Neuronal stem cell (in vitro differentiated cells): ENCODE measurements around the gene AFG1L.

Experiments used
- DNase-seq: peaks from one replicate; pipeline ENCODE4 v3.0.0-alpha.2; 2013; ENCODE audit warnings: low spot score
- H2AFZ ChIP-seq: one replicate; pipeline ENCODE4 v1.6.1; 2013; ENCODE audit warnings: mild to moderate bottlenecking, low read length, inconsistent platforms
- H2AK5ac ChIP-seq: 2 replicates; pipeline ENCODE4 v1.6.1; 2013; ENCODE audit warnings: low read depth, mild to moderate bottlenecking, inconsistent platforms, low read length, moderate library complexity, mixed read lengths
- H2BK120ac ChIP-seq: 2 replicates; pipeline ENCODE4 v1.6.1; 2013; ENCODE audit warnings: low read depth, mild to moderate bottlenecking, inconsistent platforms, low read length, moderate library complexity, mixed read lengths
- H2BK12ac ChIP-seq: one replicate; pipeline ENCODE4 v1.6.1; 2013; ENCODE audit warnings: low read length, inconsistent platforms
- H2BK15ac ChIP-seq: 2 replicates; pipeline ENCODE4 v1.6.1; 2013; ENCODE audit warnings: mild to moderate bottlenecking, low read length, inconsistent platforms, mixed read lengths
- H2BK5ac ChIP-seq: one replicate; pipeline ENCODE4 v1.6.1; 2013; ENCODE audit warnings: inconsistent platforms, mild to moderate bottlenecking, low read length, moderate library complexity
- H3K14ac ChIP-seq: one replicate; pipeline ENCODE4 v1.6.1; 2013; ENCODE audit warnings: low read length, inconsistent platforms
- H3K18ac ChIP-seq: 2 replicates; pipeline ENCODE4 v1.6.1; 2013; ENCODE audit warnings: low read length, inconsistent platforms
- H3K23ac ChIP-seq: 2 replicates; pipeline ENCODE4 v1.6.1; 2013; ENCODE audit warnings: low read depth, mild to moderate bottlenecking, mixed read lengths, low read length, inconsistent platforms; ENCODE audit not compliant: poor library complexity
- H3K27ac ChIP-seq: replicated peaks from 3 replicates; pipeline ENCODE4 v1.5.1; 2013; ENCODE audit warnings: low read length, inconsistent platforms
- H3K27me3 ChIP-seq, 3 experiments: 2 replicates each; pipeline ENCODE4 v1.6.1; 2013; ENCODE audit warnings: low read length in 3 of 3, mild to moderate bottlenecking in 2 of 3, inconsistent platforms in 1 of 3, low read depth in 1 of 3, mixed read lengths in 1 of 3, moderate library complexity in 1 of 3; ENCODE audit not compliant: control insufficient read depth in 3 of 3, insufficient read depth in 3 of 3
- H3K36me3 ChIP-seq, 2 donors: replicated peaks in 1 of 2; 2 replicates each; pipeline ENCODE4 v1.6.1; 2013; ENCODE audit warnings: low read length in 2 of 2; ENCODE audit not compliant: control insufficient read depth in 2 of 2, insufficient read depth in 2 of 2
- H3K4ac ChIP-seq: 2 replicates; pipeline ENCODE4 v1.6.1; 2013; ENCODE audit warnings: inconsistent platforms, mild to moderate bottlenecking, low read length, moderate library complexity
- H3K4me1 ChIP-seq, 2 donors: 1 replicate in 1 of 2; 2 replicates in 1 of 2; pipeline ENCODE4 v1.6.1; 2013; ENCODE audit warnings: low read length in 2 of 2, low read depth in 1 of 2; ENCODE audit not compliant: control insufficient read depth in 2 of 2, insufficient read depth in 1 of 2
- H3K4me2 ChIP-seq: one replicate; pipeline ENCODE4 v1.6.1; 2013; ENCODE audit warnings: mild to moderate bottlenecking, low read length, inconsistent platforms; ENCODE audit not compliant: insufficient read depth, poor library complexity, severe bottlenecking
- H3K4me3 ChIP-seq, 2 donors: 2 replicates each; pipeline ENCODE4 v1.5.1; 2013; ENCODE audit warnings: low read length in 2 of 2, mild to moderate bottlenecking in 2 of 2, inconsistent platforms in 1 of 2, moderate library complexity in 1 of 2
- H3K79me1 ChIP-seq: one replicate; pipeline ENCODE4 v1.6.1; 2013; ENCODE audit warnings: low read depth, mild to moderate bottlenecking, inconsistent platforms, low read length, moderate library complexity
- H3K9ac ChIP-seq: one replicate; pipeline ENCODE4 v1.6.1; 2013; ENCODE audit warnings: mild to moderate bottlenecking, low read depth, low read length, inconsistent platforms; ENCODE audit not compliant: poor library complexity
- H3K9me3 ChIP-seq, 2 donors: replicated peaks in 1 of 2; 2 replicates each; pipeline versions ENCODE3 to v1.6.1; 2013; ENCODE audit warnings: low read length in 2 of 2, mild to moderate bottlenecking in 2 of 2, inconsistent platforms in 1 of 2, low read depth in 1 of 2, mixed read lengths in 1 of 2, moderate library complexity in 1 of 2; ENCODE audit not compliant: control insufficient read depth in 2 of 2, insufficient read depth in 1 of 2
- H4K8ac ChIP-seq: one replicate; pipeline ENCODE4 v1.6.1; 2013; ENCODE audit warnings: low read depth, mild to moderate bottlenecking, inconsistent platforms, low read length, moderate library complexity
- H4K91ac ChIP-seq: one replicate; pipeline ENCODE4 v1.6.1; 2013; ENCODE audit warnings: low read length, low read depth, mild to moderate bottlenecking, inconsistent platforms; ENCODE audit not compliant: poor library complexity
- WGBS, 2 donors: extraction: QIAGEN DNeasy Blood & Tissue Kit; methylation state at CpG; one replicate each; pipeline ENCODE4 v1.1.7; 2013; ENCODE audit warnings: missing lambda C conversion rate in 2 of 2, mixed read lengths in 1 of 2; ENCODE audit not compliant: insufficient read length in 2 of 2, insufficient replicate concordance in 1 of 2; ENCODE audit errors: extremely low coverage in 2 of 2; 5-methylcytosine and 5-hydroxymethylcytosine counted together

AFG1L gene

GRCh38 chr6:108454356-108454755 lies 159.5 kb downstream of the AFG1L start:
- no peak overlapping the region for H2BK5ac ChIP-seq
- no peak overlapping the region for H4K91ac ChIP-seq
- no peaks in the 10 kb centered on the region for H3K36me3 ChIP-seq
- H3K9ac ChIP-seq: no peak overlapping the region
- WGBS, 2 donors: no CpG with 5 or more reads among the region's 2 CpGs
- H2BK15ac ChIP-seq: no peak overlapping the region
- H4K8ac ChIP-seq: no peak overlapping the region
- H2AFZ ChIP-seq: no peak overlapping the region
- DNase-seq: no peak
- H3K23ac ChIP-seq: no peak overlapping the region
- H3K4me3 ChIP-seq: no peak overlapping the region
- no peak overlapping the region for H3K4me2 ChIP-seq
- H2BK120ac ChIP-seq: no peak overlapping the region
- H3K4me1 ChIP-seq: peaks cover 8 to 15% of the 10 kb centered on the region in 2 donors
- no peak overlapping the region for H2BK12ac ChIP-seq
- H3K79me1 ChIP-seq: no peaks in the 10 kb centered on the region
- H3K18ac ChIP-seq: no peak overlapping the region
- H3K27me3 ChIP-seq: no peaks in the 10 kb centered on the region
- peaks cover 0 to 8% of the 10 kb centered on the region in 2 donors for H3K9me3 ChIP-seq
- no peak overlapping the region for H2AK5ac ChIP-seq
- H3K4ac ChIP-seq: no peak overlapping the region
- no peak overlapping the region for H3K14ac ChIP-seq
- H3K27ac ChIP-seq: no peak overlapping the region

- H2BK120ac ChIP-seq: no peak overlapping the region
- peaks cover 0 to 8% of the 10 kb centered on the region in 2 donors for H3K9me3 ChIP-seq
- no peak overlapping the region for H4K8ac ChIP-seq
- no peak overlapping the region for H2BK5ac ChIP-seq
- WGBS, 2 donors: no CpG with 5 or more reads among the region's 1 CpG
- H3K14ac ChIP-seq: no peak overlapping the region
- no peak overlapping the region for H4K91ac ChIP-seq
- no peak overlapping the region for H3K9ac ChIP-seq
- no peak overlapping the region for H3K4me3 ChIP-seq
- no peak overlapping the region for H3K4ac ChIP-seq
- H3K4me2 ChIP-seq: no peak overlapping the region
- no peak overlapping the region for H3K27ac ChIP-seq
- H3K36me3 ChIP-seq: no peaks in the 10 kb centered on the region
- peaks cover 8 to 15% of the 10 kb centered on the region in 2 donors for H3K4me1 ChIP-seq
- no peak overlapping the region for H3K18ac ChIP-seq
- H2AFZ ChIP-seq: no peak overlapping the region
- H2BK12ac ChIP-seq: no peak overlapping the region
- H3K79me1 ChIP-seq: no peaks in the 10 kb centered on the region
- no peak for DNase-seq
- no peak overlapping the region for H2AK5ac ChIP-seq
- H2BK15ac ChIP-seq: no peak overlapping the region
- H3K27me3 ChIP-seq: no peaks in the 10 kb centered on the region
- no peak overlapping the region for H3K23ac ChIP-seq
Observed at GRCh38 chr6:108455688-108456087, 160.8 kb downstream of the AFG1L start.

- no peaks in the 10 kb centered on the region for H3K79me1 ChIP-seq
- H3K27ac ChIP-seq: no peak overlapping the region
- H2BK5ac ChIP-seq: no peak overlapping the region
- H3K4ac ChIP-seq: no peak overlapping the region
- no peak overlapping the region for H3K4me2 ChIP-seq
- no peaks in the 10 kb centered on the region for H3K27me3 ChIP-seq
- no peak overlapping the region for H4K91ac ChIP-seq
- no peak for DNase-seq
- H3K36me3 ChIP-seq: no peaks in the 10 kb centered on the region
- H2AFZ ChIP-seq: peak overlapping the region; percentile 23
- no CpG with 5 or more reads among the region's 4 CpGs for WGBS, 2 donors
- H2AK5ac ChIP-seq: no peak overlapping the region
- no peak overlapping the region for H3K23ac ChIP-seq
- no peak overlapping the region for H2BK15ac ChIP-seq
- no peaks in the 10 kb centered on the region for H3K9me3 ChIP-seq
- no peak overlapping the region for H3K18ac ChIP-seq
- H3K9ac ChIP-seq: no peak overlapping the region
- H3K14ac ChIP-seq: no peak overlapping the region
- no peak overlapping the region for H2BK120ac ChIP-seq
- H3K4me3 ChIP-seq: no peak overlapping the region
- no peak overlapping the region for H2BK12ac ChIP-seq
- peaks cover 6 to 15% of the 10 kb centered on the region in 2 donors for H3K4me1 ChIP-seq
- no peak overlapping the region for H4K8ac ChIP-seq
Observed at GRCh38 chr6:108463784-108464183, 168.9 kb downstream of the AFG1L start.

- H4K8ac ChIP-seq: no peak overlapping the region
- H3K4me1 ChIP-seq: peaks cover 4 to 17% of the 10 kb centered on the region in 2 donors
- no peak overlapping the region for H2BK15ac ChIP-seq
- no peak overlapping the region for H2BK120ac ChIP-seq
- no peak overlapping the region for H3K9ac ChIP-seq
- H2AK5ac ChIP-seq: no peak overlapping the region
- no peaks in the 10 kb centered on the region for H3K36me3 ChIP-seq
- H2BK5ac ChIP-seq: no peak overlapping the region
- no peak overlapping the region for H3K27ac ChIP-seq
- H3K18ac ChIP-seq: no peak overlapping the region
- no peaks in the 10 kb centered on the region for H3K27me3 ChIP-seq
- no peak overlapping the region for H3K4me3 ChIP-seq
- H3K4me2 ChIP-seq: no peak overlapping the region
- DNase-seq: no peak
- H3K9me3 ChIP-seq: peaks cover 0 to 2% of the 10 kb centered on the region in 2 donors
- H3K4ac ChIP-seq: no peak overlapping the region
- H3K23ac ChIP-seq: no peak overlapping the region
- no peak overlapping the region for H3K14ac ChIP-seq
- H4K91ac ChIP-seq: no peak overlapping the region
- H2BK12ac ChIP-seq: no peak overlapping the region
- no CpG with 5 or more reads among the region's 5 CpGs for WGBS, 2 donors
- H3K79me1 ChIP-seq: no peaks in the 10 kb centered on the region
- H2AFZ ChIP-seq: peak overlapping the region; percentile 4
Observed at GRCh38 chr6:108464418-108465097, 169.7 kb downstream of the AFG1L start.
